Measurements from ENCODE around the gene BCL2L13.
"Not testable (repeated sequence)": the region's sequence is repeated elsewhere in the genome, so short reads cannot be mapped to it uniquely, and the experiment has no call there.

Gene BCL2L13

DNA sequence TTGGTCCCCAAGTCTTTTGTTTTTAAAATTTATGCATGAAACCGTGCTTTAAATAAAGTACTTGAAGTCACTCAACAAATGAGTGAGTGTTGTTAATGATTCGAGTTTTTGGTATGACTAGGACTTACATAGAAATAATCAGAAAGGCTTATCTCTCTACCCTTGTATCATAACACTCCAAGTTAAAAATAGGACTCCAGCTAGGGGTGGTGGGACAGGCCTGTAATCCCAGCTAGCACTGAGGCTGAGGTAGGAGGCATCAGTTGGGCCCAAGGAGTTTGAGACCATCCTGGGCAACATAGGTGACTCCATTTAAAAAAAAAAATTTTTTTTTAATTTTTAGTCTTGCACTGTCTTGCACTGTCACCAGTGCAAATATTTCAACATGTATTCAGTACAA lies 55.6 kb downstream of the BCL2L13 start:
- DNase-seq (ENCODE audit: extremely low read depth in 1 of 2, low read depth in 1 of 2): no peak

- DNase-seq (ENCODE audit: extremely low read depth in 1 of 2, low read depth in 1 of 2): no peak
Measured at GRCh38 chr22:17694752-17695151, 56.2 kb downstream of the BCL2L13 start.

GRCh38 chr22:17695986-17696385 lies 57.4 kb downstream of the BCL2L13 start:
- no peak for DNase-seq (ENCODE audit: extremely low read depth in 1 of 2, low read depth in 1 of 2)

- not testable (repeated sequence) for DNase-seq (ENCODE audit: extremely low read depth in 1 of 2, low read depth in 1 of 2)
Measured at GRCh38 chr22:17697196-17697595, 58.6 kb downstream of the BCL2L13 start.

GRCh38 chr22:17698276-17698675 lies 59.7 kb downstream of the BCL2L13 start:
- DNase-seq (ENCODE audit: extremely low read depth in 1 of 2, low read depth in 1 of 2): not testable (repeated sequence)

- no peak for DNase-seq (ENCODE audit: extremely low read depth in 1 of 2, low read depth in 1 of 2)
Measured at GRCh38 chr22:17698948-17699347, 60.4 kb downstream of the BCL2L13 start.

DNA sequence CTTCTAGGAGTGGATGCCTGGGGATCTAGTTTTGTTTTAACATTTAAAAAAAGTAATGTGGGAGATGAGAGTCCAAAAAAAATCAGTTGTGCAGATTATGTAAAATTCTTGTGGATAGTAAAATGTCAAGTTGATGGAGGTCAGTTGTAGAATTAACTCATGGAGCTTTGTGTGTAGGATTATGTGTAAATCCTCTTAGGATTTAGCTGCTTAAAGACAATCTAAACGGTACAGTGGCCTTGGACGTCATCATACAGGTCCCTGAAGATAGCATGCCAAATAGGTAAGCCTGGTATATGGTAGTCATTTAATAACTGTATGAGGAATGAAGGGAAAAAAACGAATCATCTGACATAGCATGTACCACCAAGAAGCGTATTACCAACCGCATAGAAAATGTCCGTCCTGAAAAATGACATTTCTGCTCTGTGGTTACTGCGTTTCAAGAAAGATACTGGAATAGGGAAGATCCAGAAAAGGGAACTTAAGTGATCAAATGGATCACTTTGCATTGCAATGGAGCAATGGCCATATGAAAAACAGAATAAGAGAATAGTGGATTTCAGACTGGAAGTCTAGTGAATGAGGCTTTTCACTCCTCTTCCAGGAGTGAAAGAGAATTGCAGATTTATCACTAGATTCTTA lies 61.3 kb downstream of the BCL2L13 start:
- DNase-seq (ENCODE audit: extremely low read depth in 1 of 2, low read depth in 1 of 2): no peak

DNA sequence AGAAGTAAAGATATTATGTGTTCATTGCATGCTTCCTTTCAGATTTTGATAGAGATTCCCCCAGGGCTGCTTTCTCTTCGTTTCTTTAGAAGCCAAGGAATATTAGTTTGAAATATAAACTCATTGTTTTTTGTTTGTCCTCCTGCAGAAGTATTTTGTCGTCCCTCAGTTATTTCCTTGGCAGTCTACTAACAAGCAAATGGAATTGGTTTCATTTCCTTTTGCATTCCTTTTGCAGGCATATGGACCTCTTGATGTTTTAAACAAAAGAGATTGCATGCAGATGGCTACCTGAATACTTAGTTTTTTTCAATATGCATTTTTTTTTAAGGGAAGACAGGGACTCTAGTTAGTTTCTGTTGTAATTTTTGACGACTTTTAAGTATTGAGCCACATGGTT lies 62.2 kb downstream of the BCL2L13 start:
- DNase-seq (ENCODE audit: extremely low read depth in 1 of 2, low read depth in 1 of 2): no peak

DNA sequence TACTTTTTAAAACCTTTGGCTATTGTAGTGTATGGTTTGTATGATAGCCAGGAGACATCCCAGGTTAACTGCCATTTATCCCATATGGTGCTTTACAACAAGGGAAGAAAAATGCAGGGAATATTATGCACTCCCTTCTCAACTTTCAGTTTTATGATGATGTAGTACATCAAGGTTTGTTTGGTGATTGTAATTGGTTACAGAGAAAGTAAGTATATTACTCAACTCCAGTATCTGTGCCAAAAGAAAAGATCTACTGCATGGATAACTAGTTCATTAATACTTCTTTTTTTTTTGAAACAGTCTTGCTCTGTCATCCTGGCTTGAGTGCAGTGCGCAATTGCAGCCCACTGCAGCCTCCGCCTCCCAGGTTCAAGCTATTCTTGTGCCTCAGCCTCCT lies 65.3 kb downstream of the BCL2L13 start:
- no peak for DNase-seq (ENCODE audit: extremely low read depth in 1 of 2, low read depth in 1 of 2)

GRCh38 chr22:17705546-17705945 lies 67.0 kb downstream of the BCL2L13 start:
- DNase-seq (ENCODE audit: extremely low read depth in 1 of 2, low read depth in 1 of 2): no peak

DNA sequence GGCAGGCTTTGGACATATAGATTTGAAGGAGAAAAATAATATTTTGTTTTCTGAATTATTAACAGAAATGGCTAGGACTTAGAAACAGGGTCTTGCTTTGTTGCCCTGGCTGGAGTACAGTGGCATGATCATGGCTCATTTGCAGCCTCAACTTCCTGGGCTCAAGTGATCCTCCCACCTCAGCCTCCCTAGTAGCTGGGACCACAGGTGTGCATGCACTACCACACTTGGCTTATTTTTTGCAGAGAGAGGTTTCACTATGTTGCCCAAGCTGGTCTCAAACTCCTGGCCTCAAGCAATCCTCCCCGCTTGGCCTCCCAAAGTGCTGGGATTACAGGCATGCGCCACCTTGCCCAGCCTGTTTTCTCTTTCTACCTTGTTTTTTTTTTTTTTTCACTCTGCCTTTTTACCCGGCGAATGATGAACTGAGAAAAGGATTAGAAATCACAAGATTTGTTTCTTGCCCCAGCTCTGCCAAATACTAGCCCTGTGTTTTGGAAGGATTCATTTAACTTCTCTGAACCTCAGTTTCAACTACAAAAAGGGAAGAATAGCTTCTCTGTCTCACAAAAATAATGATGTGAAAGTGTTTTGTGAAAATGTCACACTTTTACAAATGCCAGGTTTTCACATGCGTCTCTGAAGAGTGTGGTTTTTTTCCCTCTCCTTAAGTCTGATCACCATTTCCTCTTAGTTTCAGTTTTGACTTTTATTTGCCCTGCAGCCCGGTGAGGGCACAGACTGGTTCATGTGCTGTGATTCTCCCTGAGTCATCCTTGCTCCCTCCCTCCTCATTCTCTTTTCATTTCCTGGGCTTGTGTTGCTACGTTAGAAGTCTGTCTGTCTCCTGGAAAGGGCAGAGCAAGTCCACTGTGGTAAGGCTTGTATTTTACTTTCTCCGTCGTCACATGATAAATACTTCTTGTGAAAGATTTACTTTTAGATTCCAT lies 67.7 kb downstream of the BCL2L13 start:
- DNase-seq (ENCODE audit: extremely low read depth in 1 of 2, low read depth in 1 of 2): peak in 1 of 2 donors; percentile 37

DNA sequence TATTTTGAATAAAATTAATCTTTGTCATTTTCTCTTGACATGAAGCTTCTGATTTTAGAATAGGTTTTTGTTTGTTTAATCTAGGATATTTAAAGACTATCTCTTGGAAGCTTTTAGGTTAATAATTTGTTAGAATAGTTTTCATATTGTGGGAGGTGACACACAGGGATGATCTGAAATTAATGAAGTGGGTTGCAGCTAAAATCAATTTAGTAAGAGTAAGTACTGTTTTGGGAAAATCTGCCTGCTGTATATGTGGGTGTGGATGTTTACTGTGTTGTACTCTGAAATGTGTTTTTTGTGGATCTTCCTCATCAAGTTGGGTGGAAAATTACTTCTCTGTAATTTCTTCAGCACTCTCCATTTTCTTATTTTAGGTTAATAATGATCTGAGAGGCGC lies 68.4 kb downstream of the BCL2L13 start:
- DNase-seq (ENCODE audit: extremely low read depth in 1 of 2, low read depth in 1 of 2): no peak

DNA sequence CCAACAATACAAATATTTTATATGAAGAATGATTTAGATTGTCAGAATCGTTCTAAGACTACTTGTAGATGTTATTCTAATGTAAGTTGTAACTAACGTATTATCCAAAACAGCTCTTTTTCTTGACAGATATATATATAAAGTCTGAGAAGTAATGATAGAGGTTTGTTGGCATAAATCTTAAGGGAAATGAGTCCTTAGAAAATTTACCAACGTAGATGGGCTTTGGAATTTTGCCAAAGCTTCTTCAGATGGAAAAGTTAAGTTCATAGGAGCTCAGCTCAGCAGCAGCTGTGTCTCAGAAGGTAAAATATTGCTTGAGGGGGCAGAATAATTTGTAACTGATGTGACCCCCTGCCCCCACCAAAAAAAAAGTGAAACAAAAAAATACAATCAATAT lies 69.0 kb downstream of the BCL2L13 start:
- no peak for DNase-seq (ENCODE audit: extremely low read depth in 1 of 2, low read depth in 1 of 2)

GRCh38 chr22:17710023-17710422 lies 71.5 kb downstream of the BCL2L13 start:
- no peak for DNase-seq (ENCODE audit: extremely low read depth in 1 of 2, low read depth in 1 of 2)

DNA sequence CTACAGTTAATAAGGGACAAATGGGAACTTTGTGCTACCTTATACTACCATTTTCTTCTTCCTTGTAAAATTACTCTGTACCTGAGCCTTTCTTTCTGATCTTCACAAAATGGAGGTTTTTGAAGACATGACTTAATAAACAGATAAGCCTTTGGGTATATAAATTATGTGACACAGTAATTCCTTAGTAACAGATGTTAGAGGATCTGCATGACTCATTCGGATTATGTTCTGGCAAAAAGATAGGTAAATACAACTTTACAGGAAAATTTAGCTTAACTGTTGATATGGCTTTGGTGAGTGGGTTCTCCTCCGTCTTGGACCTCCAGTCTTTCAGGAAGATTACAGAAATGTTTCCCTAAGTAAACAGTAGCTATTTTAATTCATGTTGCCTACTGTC lies 73.9 kb downstream of the BCL2L13 start:
- no peak for DNase-seq (ENCODE audit: extremely low read depth in 1 of 2, low read depth in 1 of 2)

DNA sequence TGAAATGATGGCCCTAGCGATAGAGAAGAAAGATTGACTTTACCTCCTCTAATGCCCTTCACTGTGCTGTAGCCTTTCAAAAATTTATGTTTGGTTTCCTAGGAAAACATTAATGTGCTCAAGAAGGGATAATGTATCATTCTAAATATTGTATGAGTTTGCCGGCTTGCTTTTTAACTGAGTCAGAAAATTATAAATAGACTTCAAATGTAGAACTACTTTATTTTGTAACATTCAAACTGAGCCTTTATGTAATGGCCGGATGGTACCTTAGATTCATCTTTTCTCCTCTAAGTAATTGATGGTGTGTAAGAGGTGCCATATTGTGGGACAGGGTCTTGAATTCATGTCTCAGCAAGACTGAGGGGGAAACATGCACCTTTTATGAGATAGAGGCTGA lies 78.0 kb downstream of the BCL2L13 start:
- no peak for DNase-seq (ENCODE audit: extremely low read depth in 1 of 2, low read depth in 1 of 2)

GRCh38 chr22:17717708-17718107 lies 79.2 kb downstream of the BCL2L13 start:
- no peak for DNase-seq (ENCODE audit: extremely low read depth in 1 of 2, low read depth in 1 of 2)

GRCh38 chr22:17719911-17720310 lies 81.4 kb downstream of the BCL2L13 start:
- DNase-seq (ENCODE audit: extremely low read depth in 1 of 2, low read depth in 1 of 2): no peak

- no peak for DNase-seq (ENCODE audit: extremely low read depth in 1 of 2, low read depth in 1 of 2)
Measured at GRCh38 chr22:17724241-17724640, 85.7 kb downstream of the BCL2L13 start.

DNA sequence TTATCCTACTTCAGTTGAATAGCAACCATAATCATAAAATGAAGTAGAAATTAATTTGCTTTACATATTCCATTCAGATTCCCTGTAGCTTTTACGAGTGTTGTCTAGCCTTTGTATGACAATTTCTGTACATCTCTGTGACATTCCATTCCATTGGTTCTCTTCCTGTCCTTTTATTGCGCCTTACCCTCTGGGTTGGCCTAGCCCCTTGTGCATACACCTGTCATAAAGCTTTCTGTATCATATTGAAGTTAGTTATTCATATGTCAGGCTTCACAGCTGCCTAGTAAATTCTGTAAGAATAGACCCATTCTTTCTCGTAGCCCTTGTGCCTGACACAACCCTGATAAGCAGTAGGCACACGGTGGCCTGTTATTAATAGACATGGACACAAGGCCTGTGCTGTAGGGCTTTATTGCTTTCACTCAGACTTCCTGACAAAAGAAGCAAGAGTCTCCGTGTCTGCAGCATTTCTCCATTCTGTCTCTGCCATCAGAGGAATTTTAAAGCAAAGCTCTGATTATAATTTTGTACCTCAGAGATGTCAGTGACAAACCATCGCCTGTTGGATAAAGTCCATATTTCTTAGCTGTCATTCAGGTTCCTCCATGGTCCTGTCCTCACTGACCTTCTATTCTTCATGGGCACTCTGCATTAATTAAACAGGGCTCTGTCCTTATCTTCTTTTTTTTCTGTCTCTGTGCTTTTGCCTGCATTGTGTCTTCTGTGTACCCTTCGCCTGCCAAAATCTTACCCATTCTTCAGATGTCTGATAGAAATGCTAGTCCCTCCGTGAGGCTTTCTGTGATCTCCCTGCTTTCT lies 86.3 kb downstream of the BCL2L13 start:
- DNase-seq (ENCODE audit: extremely low read depth in 1 of 2, low read depth in 1 of 2): no peak

GRCh38 chr22:17725500-17725796 lies 86.9 kb downstream of the BCL2L13 start:
- DNase-seq (ENCODE audit: extremely low read depth in 1 of 2, low read depth in 1 of 2): no peak

Data from stimulated activated CD8-positive, alpha-beta memory T cell treated with anti-CD3 and anti-CD28 coated beads, Interleukin-7, amount 100 ng/mL, for 48 hours (primary cell).